H54 (cell line): ENCODE results near the gene PXDN.
A peak's percentile ranks its signal among the peaks of the same experiment; 100 is the strongest.
"Not testable (repeated sequence)": the region's sequence is repeated elsewhere in the genome, so short reads cannot be mapped to it uniquely, and the experiment has no call there.

Experiments
- DNase-seq: peaks from one replicate; pipeline ENCODE4 v3.0.0; 2011; ENCODE audit warnings: low spot score, mixed read lengths; ENCODE audit not compliant: insufficient read length
- FAIRE-seq: peaks from 3 replicates; lab custom pipeline; 2011; peaks lifted over from hg19 to GRCh38; lab: Jason Lieb, UNC
- POLR2A ChIP-seq: IDR thresholded peaks from 2 replicates; pipeline ENCODE4 v1.6.1; 2011; ENCODE audit warnings: low read depth, mild to moderate bottlenecking, low read length

PXDN gene

DNA sequence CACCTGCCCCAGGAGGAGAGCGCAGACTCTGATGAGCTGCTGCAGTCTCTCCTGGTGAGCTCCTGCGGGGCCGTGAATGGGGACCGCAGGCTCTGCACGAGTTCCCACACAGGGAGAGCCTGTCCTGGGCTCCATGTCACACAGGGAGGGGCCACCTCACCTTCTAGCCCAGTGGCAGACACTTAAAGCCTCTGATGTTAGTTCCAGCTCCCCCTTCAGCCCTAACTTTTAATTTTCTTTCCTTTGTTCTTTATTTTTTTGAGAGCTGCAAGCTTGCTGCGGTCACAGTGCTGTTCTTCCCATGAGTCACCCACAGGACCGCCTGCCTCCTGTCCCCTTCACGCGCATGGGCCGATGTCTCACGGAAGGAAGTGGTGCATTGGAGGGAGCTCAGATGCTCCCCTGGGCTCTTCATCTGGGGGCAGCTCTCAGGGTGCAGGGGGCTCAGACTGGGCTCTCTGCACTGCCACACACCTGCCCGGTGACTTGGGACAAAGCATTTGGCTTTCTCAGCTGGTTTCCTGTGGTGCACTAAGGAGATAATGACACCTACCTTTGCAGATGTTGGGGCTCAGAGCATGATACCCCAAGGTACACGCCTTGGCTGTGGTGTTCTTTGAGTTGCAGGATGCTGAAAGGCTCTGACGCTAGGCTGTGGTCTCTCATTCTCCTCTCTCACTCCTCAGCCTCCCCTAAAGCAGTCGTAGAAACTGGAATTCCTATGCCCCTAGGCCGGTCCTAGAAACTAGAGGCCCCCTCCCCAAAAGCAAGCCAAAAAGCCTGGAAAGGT is 37.2 kb upstream of the PXDN start:
- DNase-seq (no peak), FAIRE-seq (no peak)
- no peak for TF ChIP-seq POLR2A

DNA sequence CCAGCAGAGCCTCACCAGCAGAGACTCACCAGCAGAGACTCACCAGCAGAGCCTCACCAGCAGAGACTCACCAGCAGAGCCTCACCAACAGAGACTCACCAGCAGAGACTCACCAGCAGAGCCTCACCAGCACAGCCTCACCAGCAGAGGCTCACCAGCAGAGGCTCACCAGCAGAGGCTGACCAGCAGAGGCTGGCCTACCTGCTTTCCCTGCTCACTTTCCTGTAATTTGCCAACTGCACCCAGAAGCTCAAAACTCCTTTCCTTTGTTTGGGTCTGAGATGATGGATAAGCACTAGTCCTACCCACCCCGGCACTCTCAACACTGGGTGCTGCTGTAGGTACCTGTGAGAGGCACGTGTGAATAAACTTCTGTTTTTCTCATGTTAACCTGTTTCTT is 36.4 kb upstream of the PXDN start:
- TF ChIP-seq POLR2A, result no peak
- FAIRE-seq (no peak), DNase-seq (no peak)

- not testable (repeated sequence) for FAIRE-seq, DNase-seq
Measured at GRCh38 chr2:1780054-1780453, 35.7 kb upstream of the PXDN start.

GRCh38 chr2:1778566-1778965 is 34.3 kb upstream of the PXDN start:
- DNase-seq (no peak), FAIRE-seq (no peak)
- no peak for TF ChIP-seq POLR2A

DNA sequence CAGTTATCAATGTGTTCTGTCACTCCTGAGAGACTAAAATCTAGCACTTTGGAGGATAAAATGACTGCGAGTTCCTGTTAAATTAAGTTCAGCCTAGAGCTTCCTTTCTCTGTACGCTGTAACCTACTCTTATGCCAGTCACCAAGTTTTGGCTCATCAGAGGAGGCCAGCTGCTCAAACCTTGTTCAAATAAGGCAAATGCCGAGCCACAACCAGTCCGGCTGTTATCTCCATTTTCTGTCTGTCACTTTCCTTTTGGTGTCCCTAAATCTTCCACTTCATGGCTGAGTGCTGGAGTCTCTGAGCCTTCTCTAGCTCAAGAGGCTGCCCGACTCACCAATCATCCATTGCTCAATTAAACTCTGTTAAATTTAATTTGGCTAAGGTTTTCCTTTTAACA is 33.5 kb upstream of the PXDN start:
- FAIRE-seq, result no peak
- no peak for TF ChIP-seq POLR2A
- no peak for DNase-seq

- TF ChIP-seq POLR2A, result no peak
- DNase-seq, result no peak
- FAIRE-seq, result no peak
Measured at GRCh38 chr2:1777156-1777555, 32.8 kb upstream of the PXDN start.

GRCh38 chr2:1775511-1776035 is 31.3 kb upstream of the PXDN start:
- no peak for TF ChIP-seq POLR2A
- no peak for FAIRE-seq
- no peak for DNase-seq

DNA sequence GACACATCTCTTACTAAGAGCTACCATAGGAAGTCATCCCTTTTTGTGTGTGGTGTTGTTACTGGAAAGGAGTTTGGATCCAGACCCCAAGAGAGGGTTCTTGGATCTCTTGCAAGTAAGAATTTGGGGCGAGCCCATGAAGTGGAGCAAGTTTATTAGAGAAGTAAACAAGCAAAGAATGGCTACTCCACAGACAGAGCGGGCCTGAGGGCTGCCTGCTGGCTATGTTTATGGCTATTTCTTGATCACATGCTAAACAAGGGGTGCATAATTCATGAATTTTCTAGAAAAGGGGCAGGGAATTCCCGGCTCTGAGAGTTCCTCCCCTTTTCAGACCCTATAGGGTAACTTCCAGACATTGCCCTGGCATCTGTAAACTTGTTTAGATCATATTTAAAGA is 30.6 kb upstream of the PXDN start:
- FAIRE-seq (no peak), DNase-seq (no peak)
- TF ChIP-seq POLR2A, result no peak

DNA sequence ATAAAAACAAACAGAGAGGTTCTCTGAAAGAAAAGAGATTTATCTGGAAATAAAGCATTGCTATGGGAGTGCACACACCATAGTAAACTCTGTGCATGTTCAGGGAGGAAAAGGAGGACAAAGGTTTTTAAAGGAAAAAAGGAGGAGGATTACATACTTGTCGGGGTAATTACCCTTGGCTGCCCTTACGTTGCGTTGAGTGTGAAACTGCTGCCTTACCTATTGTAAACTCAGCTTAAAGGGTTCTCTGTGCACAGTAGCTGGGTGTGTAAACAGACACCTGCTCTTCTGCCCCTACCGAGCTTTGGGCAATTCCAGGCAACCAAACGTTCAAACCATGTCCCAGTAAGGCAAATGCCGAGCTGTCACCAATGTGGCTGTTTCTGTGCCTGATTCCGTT is 29.6 kb upstream of the PXDN start:
- no peak for TF ChIP-seq POLR2A
- FAIRE-seq (no peak), DNase-seq (no peak)

- DNase-seq (no peak), FAIRE-seq (no peak)
- TF ChIP-seq POLR2A, result no peak
Measured at GRCh38 chr2:1772471-1773267, 28.4 kb upstream of the PXDN start.

- FAIRE-seq (no peak), DNase-seq (no peak)
- TF ChIP-seq POLR2A, result no peak
Measured at GRCh38 chr2:1771626-1772280, 27.4 kb upstream of the PXDN start.

GRCh38 chr2:1770566-1771380 is 26.5 kb upstream of the PXDN start:
- FAIRE-seq (no peak), DNase-seq (no peak)
- no peak for TF ChIP-seq POLR2A

DNA sequence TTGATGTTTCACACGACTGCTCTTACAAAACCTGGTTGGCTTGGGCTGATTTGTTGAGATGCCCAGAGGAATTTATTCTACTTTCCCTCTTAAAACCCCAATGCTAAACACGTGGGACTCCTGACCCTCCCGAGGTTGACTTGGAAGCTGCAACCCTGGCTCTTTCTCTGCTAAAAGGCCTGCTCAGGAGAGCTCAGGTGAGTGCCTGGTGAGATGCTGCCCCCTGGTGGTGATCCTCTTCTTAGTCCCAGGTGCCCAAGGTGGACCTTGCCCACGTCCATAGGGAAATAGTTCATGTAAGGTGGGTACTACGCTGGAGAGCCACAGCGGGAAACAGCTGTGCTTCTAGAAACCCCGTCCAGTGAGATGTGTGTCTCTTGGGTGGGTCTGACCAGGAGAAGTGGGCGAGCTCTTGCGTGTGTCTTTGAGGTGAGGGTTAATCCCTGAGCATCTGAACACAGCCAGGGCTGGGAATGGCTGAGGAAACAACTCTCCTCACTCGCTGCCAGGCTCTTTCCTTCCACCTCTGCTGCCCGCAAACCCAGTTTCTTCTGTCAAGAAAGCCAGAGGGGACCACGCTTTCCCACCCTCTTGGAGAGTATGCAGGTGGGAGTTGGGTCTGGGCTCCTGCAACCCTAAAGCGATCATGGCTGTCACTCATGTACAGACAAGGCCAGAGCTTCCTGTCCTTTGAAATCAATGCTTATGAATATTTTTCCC is 25.5 kb upstream of the PXDN start:
- no peak for TF ChIP-seq POLR2A
- FAIRE-seq, result peak; percentile 72
- DNase-seq, result peak; percentile 69
